ENCODE measurements around the gene FPR2.

The FPR2 gene

GRCh38 chr19:51755571-51755970, 5.4 kb upstream of the FPR2 start:
- TF ChIP-seq ZXDB (tag by site-specific recombination; IDR thresholded peaks at IDR 0.05) (no peak), ZNF837 (tag by site-specific recombination; IDR thresholded peaks at IDR 0.05) (no peak), ZNF10 (tag by site-specific recombination; IDR thresholded peaks at IDR 0.05) (no peak), GLI4 (tag by site-specific recombination; IDR thresholded peaks at IDR 0.05) (no peak), ZNF830 (tag by site-specific recombination; IDR thresholded peaks at IDR 0.05; ENCODE audit: low read depth) (no peak), TSHZ1 (tag by site-specific recombination; IDR thresholded peaks at IDR 0.05; ENCODE audit: borderline replicate concordance) (no peak)
- Histone ChIP-seq H3K4me3 (ENCODE audit: low read depth, low read length) (no peak overlapping the region), H3K27ac (ENCODE audit: extremely low read depth, low read depth, low read length) (no peak overlapping the region), H3K36me3 (ENCODE audit: control insufficient read depth in 2 of 2, insufficient read depth in 1 of 2, low read length in 2 of 2) (no peaks in the 10 kb centered on the region), H3K9me3 (ENCODE audit: control insufficient read depth, insufficient read depth, low read depth, low read length) (no peaks in the 10 kb centered on the region), H3K4me1 (ENCODE audit: control insufficient read depth, insufficient read depth, low read length) (no peaks in the 10 kb centered on the region)
- POLR2A ChIA-PET, result no interaction called here
- CTCF ChIA-PET, result interaction anchor here (2.1 kb wide), 1 partner anchor 22 kb away, joined by 8 read pairs; no protein-coding TSS in a partner anchor

- Histone ChIP-seq H3K36me3 (ENCODE audit: control insufficient read depth in 2 of 2, insufficient read depth in 1 of 2, low read length in 2 of 2) (no peaks in the 10 kb centered on the region), H3K27ac (ENCODE audit: extremely low read depth, low read depth, low read length) (no peak overlapping the region), H3K4me3 (ENCODE audit: low read depth, low read length) (no peak overlapping the region), H3K4me1 (ENCODE audit: control insufficient read depth, insufficient read depth, low read length) (no peaks in the 10 kb centered on the region), H3K9me3 (ENCODE audit: control insufficient read depth, insufficient read depth, low read depth, low read length) (no peaks in the 10 kb centered on the region)
- CTCF ChIA-PET, result no interaction called here
- TF ChIP-seq, protein P1, sequence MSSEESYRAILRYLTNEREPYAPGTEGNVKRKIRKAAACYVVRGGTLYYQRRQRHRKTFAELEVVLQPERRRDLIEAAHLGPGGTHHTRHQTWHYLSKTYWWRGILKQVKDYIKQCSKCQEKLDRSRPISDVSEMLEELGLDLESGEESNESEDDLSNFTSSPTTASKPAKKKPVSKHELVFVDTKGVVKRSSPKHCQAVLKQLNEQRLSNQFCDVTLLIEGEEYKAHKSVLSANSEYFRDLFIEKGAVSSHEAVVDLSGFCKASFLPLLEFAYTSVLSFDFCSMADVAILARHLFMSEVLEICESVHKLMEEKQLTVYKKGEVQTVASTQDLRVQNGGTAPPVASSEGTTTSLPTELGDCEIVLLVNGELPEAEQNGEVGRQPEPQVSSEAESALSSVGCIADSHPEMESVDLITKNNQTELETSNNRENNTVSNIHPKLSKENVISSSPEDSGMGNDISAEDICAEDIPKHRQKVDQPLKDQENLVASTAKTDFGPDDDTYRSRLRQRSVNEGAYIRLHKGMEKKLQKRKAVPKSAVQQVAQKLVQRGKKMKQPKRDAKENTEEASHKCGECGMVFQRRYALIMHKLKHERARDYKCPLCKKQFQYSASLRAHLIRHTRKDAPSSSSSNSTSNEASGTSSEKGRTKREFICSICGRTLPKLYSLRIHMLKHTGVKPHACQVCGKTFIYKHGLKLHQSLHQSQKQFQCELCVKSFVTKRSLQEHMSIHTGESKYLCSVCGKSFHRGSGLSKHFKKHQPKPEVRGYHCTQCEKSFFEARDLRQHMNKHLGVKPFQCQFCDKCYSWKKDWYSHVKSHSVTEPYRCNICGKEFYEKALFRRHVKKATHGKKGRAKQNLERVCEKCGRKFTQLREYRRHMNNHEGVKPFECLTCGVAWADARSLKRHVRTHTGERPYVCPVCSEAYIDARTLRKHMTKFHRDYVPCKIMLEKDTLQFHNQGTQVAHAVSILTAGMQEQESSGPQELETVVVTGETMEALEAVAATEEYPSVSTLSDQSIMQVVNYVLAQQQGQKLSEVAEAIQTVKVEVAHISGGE (tag by site-specific recombination; conservative IDR thresholded peaks at IDR 0.05; ENCODE audit: low read depth), result no peak
- no peak for TF ChIP-seq GFI1B (tag by site-specific recombination; IDR thresholded peaks at IDR 0.05)
- TF ChIP-seq GLI4 (tag by site-specific recombination; IDR thresholded peaks at IDR 0.05), result no peak
- TF ChIP-seq ZNF660 (tag by site-specific recombination; IDR thresholded peaks at IDR 0.05), result no peak
- TF ChIP-seq, protein P2, sequence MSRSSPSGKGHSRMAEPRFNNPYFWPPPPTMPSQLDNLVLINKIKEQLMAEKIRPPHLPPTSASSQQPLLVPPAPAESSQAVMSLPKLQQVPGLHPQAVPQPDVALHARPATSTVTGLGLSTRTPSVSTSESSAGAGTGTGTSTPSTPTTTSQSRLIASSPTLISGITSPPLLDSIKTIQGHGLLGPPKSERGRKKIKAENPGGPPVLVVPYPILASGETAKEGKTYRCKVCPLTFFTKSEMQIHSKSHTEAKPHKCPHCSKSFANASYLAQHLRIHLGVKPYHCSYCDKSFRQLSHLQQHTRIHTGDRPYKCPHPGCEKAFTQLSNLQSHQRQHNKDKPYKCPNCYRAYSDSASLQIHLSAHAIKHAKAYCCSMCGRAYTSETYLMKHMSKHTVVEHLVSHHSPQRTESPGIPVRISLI (tag by site-specific recombination; IDR thresholded peaks at IDR 0.05), result no peak
- no peak for TF ChIP-seq ZNF76 (tag by site-specific recombination; IDR thresholded peaks at IDR 0.05; ENCODE audit: borderline replicate concordance, low read depth)
- TF ChIP-seq KLF8 (tag by site-specific recombination; IDR thresholded peaks at IDR 0.05), result no peak
- no peak for TF ChIP-seq ZIC2 (tag by site-specific recombination; IDR thresholded peaks at IDR 0.05)
- no peak for TF ChIP-seq ZNF658 (tag by site-specific recombination; IDR thresholded peaks at IDR 0.05)
- no peak for TF ChIP-seq SCRT2 (tag by site-specific recombination; IDR thresholded peaks at IDR 0.05)
- TF ChIP-seq ZNF19 (tag by site-specific recombination; IDR thresholded peaks at IDR 0.05; ENCODE audit: low read depth), result no peak
- POLR2A ChIA-PET, result no interaction called here
Measured at GRCh38 chr19:51761696-51762095, 716 bp downstream of the FPR2 start.

Measured in HEK293 (cell line).